ENCODE data around the gene MAML3.

MAML3 gene

GRCh38 chr4:139919521-139919920, 234.5 kb downstream of the MAML3 start:
- no peak for TF ChIP-seq TAF1 (IDR thresholded peaks at IDR 0.05; ENCODE audit: borderline replicate concordance, insufficient read depth, low read length)

DNA sequence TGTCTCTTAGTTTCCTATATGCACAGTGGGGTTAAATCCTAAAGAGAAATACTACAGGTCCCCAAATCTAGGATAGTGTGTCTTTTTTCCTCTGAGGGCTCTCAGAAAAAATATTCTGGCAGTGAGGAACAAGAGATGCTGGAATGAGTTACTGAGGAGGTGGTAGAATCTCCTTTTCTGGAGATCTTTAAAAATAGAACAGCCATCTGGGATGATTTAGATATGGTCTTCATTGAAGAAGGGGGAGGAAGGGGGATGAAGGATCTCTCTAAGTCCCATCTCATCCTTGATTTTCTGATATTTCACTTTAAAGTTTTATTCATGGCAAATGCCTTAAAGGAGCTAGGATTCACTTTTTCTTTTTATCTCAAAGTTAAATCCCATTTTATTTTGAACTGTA, 235.0 kb downstream of the MAML3 start:
- TF ChIP-seq POLR2AphosphoS5 (IDR thresholded peaks at IDR 0.05; ENCODE audit: low read depth, low read length) (no peak), FOXP2 (optimal IDR thresholded peaks at IDR 0.05; ENCODE audit: borderline replicate concordance, extremely low read depth, extremely low read length, insufficient read depth) (no peak), SIN3A (IDR thresholded peaks at IDR 0.05; ENCODE audit: borderline replicate concordance, insufficient read depth, low read length) (no peak), REST (IDR thresholded peaks at IDR 0.05; ENCODE audit: insufficient read depth in 1 of 2, low read depth in 2 of 2, low read length in 2 of 2) (no peak), TAF1 (IDR thresholded peaks at IDR 0.05; ENCODE audit: borderline replicate concordance, insufficient read depth, low read length) (no peak)

DNA sequence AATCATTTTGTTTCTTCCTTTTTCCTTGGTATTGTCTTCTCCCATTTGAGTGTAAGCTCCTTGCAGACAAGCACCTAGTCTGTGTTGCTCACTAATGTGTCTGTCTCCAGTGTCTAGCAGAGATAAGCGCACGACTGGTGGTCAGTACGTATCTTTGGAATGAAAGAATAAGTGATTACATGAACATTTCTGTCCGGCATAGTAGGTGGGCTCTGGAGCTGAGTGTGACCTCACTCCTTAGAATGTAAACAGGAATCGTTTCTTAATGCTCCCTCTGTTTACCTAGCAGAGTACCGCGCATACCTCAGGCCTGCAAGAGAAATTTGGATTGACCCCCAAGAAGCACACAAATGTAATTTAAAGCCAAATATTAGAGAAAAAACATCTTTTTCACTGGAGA, 235.4 kb downstream of the MAML3 start:
- TF ChIP-seq FOXP2 (optimal IDR thresholded peaks at IDR 0.05; ENCODE audit: borderline replicate concordance, extremely low read depth, extremely low read length, insufficient read depth) = no peak
- no peak for TF ChIP-seq SIN3A (IDR thresholded peaks at IDR 0.05; ENCODE audit: borderline replicate concordance, insufficient read depth, low read length)
- no peak for TF ChIP-seq POLR2AphosphoS5 (IDR thresholded peaks at IDR 0.05; ENCODE audit: low read depth, low read length)
- no peak for TF ChIP-seq REST (IDR thresholded peaks at IDR 0.05; ENCODE audit: insufficient read depth in 1 of 2, low read depth in 2 of 2, low read length in 2 of 2)
- no peak for TF ChIP-seq TAF1 (IDR thresholded peaks at IDR 0.05; ENCODE audit: borderline replicate concordance, insufficient read depth, low read length)

GRCh38 chr4:139917896-139918295, 236.1 kb downstream of the MAML3 start:
- no peak for TF ChIP-seq FOXP2 (optimal IDR thresholded peaks at IDR 0.05; ENCODE audit: borderline replicate concordance, extremely low read depth, extremely low read length, insufficient read depth)
- no peak for TF ChIP-seq REST (IDR thresholded peaks at IDR 0.05; ENCODE audit: insufficient read depth in 1 of 2, low read depth in 2 of 2, low read length in 2 of 2)
- no peak for TF ChIP-seq TAF1 (IDR thresholded peaks at IDR 0.05; ENCODE audit: borderline replicate concordance, insufficient read depth, low read length)

DNA sequence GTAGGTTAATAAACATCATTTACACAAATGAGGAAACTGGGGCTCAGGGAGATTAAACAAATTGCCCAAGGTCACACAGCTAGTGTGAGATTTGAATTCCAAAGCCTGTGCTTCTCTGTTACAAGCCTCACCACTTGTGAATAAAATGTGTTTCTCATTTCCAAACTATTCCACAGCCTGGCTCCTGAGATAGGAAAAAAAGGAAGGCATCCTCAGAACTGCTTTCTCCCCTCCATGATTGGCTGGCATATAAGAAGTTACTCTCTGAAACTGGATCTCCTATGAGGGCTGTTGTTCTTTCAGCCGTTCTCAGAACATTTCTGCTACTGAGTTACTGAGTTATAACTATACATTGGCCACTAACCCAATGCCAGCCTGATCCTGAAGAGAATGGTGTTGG, 237.9 kb downstream of the MAML3 start:
- no peak for TF ChIP-seq REST (IDR thresholded peaks at IDR 0.05; ENCODE audit: insufficient read depth in 1 of 2, low read depth in 2 of 2, low read length in 2 of 2)

GRCh38 chr4:139915037-139915436, 238.9 kb downstream of the MAML3 start:
- no peak for TF ChIP-seq TAF1 (IDR thresholded peaks at IDR 0.05; ENCODE audit: borderline replicate concordance, insufficient read depth, low read length)
- TF ChIP-seq POLR2AphosphoS5 (IDR thresholded peaks at IDR 0.05; ENCODE audit: low read depth, low read length) = no peak
- TF ChIP-seq REST (IDR thresholded peaks at IDR 0.05; ENCODE audit: insufficient read depth in 1 of 2, low read depth in 2 of 2, low read length in 2 of 2) = no peak
- TF ChIP-seq SIN3A (IDR thresholded peaks at IDR 0.05; ENCODE audit: borderline replicate concordance, insufficient read depth, low read length) = no peak
